NB4 (cell line): ENCODE results near the gene VAT1.

Experiments used
- CTCF ChIP-seq: IDR thresholded peaks from one replicate; pipeline ENCODE4 v1.5.1; 2012; ENCODE audit warnings: low read depth, low read length
- MAX ChIP-seq: IDR thresholded peaks from 2 replicates; pipeline ENCODE4 v1.6.1; 2011; ENCODE audit warnings: low read depth, low read length
- MYC ChIP-seq: IDR thresholded peaks from 2 replicates; pipeline ENCODE4 v1.6.1; 2011; ENCODE audit warnings: low read depth, low read length
- POLR2A ChIP-seq: IDR thresholded peaks from 2 replicates; pipeline ENCODE4 v1.6.1; 2011; ENCODE audit warnings: mild to moderate bottlenecking; ENCODE audit not compliant: insufficient read length; ENCODE audit errors: extremely low read depth

GRCh38 chr17:42997984-42998938 lies 23.9 kb downstream of the VAT1 start, which contains the start of gene RPL27:
- TF ChIP-seq MYC (peak; percentile 98), CTCF (peak; percentile 83), POLR2A (peak; percentile 92), MAX (peak; percentile 96)
